Measurements from ENCODE around the gene AFDN. TPM values are rescaled to one million over a fixed set of nuclear protein-coding genes. Genes with fewer than 3 reads are reported as not detected.

AFDN gene
- total RNA-seq, 2 donors from 2014 or later = 13.5 to 15.4 TPM

DNA sequence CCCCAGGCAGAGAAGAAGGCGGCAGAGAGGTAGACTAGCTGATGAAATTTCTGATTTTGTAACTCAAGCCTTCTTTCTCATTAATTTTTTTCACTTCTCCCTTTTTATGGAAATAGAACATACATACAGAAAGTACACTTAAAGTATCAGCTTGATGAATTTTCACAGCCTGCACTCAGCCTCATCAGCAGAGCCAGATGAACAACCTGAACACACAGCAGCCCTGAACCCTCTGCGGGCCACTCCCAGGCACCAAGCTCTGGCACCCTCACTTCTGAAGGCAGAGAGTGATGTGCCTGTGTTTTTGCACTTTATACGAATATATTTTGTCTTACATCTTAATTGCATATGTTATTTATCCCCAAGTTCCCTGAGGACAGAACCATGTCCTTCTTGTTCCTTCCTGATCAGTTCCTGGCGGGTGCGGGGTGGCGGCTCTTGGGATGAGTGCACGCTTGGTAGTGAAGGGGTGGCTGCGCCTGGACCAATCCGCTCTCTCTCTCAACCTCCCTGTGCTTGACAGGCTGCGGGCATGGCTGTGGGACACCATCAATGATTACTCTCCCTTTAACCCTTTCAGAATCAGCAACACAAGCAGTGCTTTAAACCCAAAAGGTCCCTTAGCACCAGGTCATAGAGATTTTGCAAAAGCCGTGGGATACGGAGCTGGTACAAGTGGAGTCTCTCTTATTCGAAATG is 34.8 kb upstream of the AFDN start:
- Mint-ChIP-seq H3K27ac (no peak overlapping the region), H3K9me3 (no peaks in the 10 kb centered on the region), H3K36me3 (peaks cover 0 to 6% of the 10 kb centered on the region in 2 donors)
- DNase-seq (ENCODE audit: low spot score in 2 of 2) (no peak), ATAC-seq (no peak)

- ATAC-seq (no peak), DNase-seq (ENCODE audit: low spot score in 2 of 2) (no peak)
- no peak overlapping the region for H3K27ac Mint-ChIP-seq
Measured at GRCh38 chr6:167793421-167793820, 33.3 kb upstream of the AFDN start.

GRCh38 chr6:167794161-167795157 is 32.3 kb upstream of the AFDN start:
- ATAC-seq (no peak), DNase-seq (ENCODE audit: low spot score in 2 of 2) (no peak)
- Mint-ChIP-seq H3K27ac (no peak overlapping the region), H3K9me3 (no peaks in the 10 kb centered on the region), H3K36me3 (peaks cover 0 to 6% of the 10 kb centered on the region in 2 donors)

More at GRCh38 chr6:167793421-167793820, 33.3 kb upstream of the AFDN start:
- peaks cover 0 to 6% of the 10 kb centered on the region in 2 donors for H3K36me3 Mint-ChIP-seq
- H3K9me3 Mint-ChIP-seq = no peaks in the 10 kb centered on the region

DNA sequence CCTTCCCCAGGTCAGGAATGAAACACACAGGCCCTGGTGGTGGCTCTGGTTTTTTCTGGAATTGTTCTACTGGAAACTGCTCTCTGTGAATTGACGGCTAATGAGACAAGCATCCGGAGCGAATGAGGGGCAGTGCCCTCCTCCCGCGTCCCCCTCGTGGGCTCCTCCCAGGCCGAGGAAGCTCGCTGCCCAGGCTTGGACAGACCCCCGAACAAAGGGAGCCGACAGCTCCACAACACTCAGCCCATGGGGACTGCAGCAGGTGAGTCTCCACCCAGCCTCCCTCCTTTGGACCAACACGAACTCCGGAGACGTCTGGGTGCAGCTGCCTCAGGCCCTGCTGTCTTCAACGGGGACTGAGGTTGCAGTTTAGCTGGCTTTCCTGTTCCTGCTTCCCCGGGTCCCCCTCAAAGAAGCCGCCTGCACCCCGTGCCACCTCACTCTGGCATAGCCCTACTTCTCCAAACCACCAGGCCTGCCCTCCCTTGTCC is 31.3 kb upstream of the AFDN start:
- DNase-seq (ENCODE audit: low spot score in 2 of 2) (no peak), ATAC-seq (no peak)
- Mint-ChIP-seq H3K27ac (no peak overlapping the region), H3K9me3 (no peaks in the 10 kb centered on the region), H3K36me3 (peaks cover 0 to 6% of the 10 kb centered on the region in 2 donors)

DNA sequence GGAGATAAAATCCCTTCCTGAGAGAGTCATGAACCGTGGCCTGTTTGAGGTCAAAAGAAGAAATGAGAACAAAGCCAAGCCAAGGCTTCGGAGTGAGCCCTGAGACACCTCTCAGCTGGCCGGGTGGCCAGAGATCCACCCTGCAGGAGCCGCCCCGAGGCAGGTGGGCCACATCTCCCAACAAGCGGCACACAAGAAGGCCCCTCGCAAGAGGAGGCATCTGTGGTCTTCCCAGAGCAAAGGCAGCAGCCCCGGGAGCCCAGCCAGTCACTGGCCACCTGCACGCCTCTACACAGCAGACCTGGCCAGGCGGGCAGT is 30.9 kb upstream of the AFDN start:
- ATAC-seq = no peak
- H3K27ac Mint-ChIP-seq = no peak overlapping the region

DNA sequence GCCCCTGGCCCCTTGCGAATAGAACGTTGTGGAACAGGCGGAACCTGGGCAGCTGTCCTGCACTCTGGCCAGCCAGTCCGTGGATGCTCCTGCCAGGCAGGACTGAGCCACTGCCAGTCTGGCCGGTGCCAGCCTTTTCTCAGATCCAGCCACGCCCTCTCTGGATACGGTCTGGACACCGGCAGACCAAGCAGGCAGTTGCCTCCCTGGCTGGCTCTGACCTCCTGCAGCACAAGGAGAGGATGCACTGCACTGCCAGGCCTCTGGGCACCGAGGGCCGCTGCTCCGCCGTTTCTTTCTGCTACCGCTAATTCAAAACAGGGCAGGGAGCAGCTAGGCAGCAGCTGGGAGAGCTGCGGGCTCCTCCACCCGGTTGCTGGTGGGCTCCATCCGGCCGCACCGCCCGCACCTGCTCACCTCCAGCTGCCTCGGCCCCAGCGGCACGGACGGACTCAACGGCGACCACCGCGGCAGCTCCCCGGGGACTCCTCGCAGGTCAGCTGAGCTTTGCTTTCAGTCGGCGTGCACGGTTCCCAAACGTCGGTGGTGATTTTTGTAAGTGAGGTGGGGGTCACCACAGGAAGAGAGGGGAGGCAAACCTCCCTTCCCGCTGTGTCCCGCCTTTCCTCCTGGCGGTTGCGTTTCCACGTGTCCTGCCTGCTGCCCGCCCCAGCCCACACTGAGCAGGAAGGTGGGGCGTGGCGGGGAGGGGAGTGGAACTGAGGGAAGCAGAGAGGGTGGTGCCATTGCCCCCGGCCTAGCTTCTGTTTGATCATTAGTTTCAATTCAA is 30.3 kb upstream of the AFDN start:
- no peak overlapping the region for H3K27ac Mint-ChIP-seq
- no peaks in the 10 kb centered on the region for H3K9me3 Mint-ChIP-seq
- ATAC-seq = peak in 1 of 2 donors; percentile 16
- DNase-seq (ENCODE audit: low spot score in 2 of 2) = no peak
- peaks cover 0 to 6% of the 10 kb centered on the region in 2 donors for H3K36me3 Mint-ChIP-seq

More for the DNA sequence above, 30.9 kb upstream of the AFDN start:
- DNase-seq (ENCODE audit: low spot score in 2 of 2) = no peak
- Mint-ChIP-seq H3K36me3 (peaks cover 0 to 6% of the 10 kb centered on the region in 2 donors), H3K9me3 (no peaks in the 10 kb centered on the region)

- H3K36me3 Mint-ChIP-seq = peaks cover 0 to 6% of the 10 kb centered on the region in 2 donors
- ATAC-seq (no peak), DNase-seq (ENCODE audit: low spot score in 2 of 2) (no peak)
- no peak overlapping the region for H3K27ac Mint-ChIP-seq
- no peaks in the 10 kb centered on the region for H3K9me3 Mint-ChIP-seq
Measured at GRCh38 chr6:167797011-167797471, 29.7 kb upstream of the AFDN start.

DNA sequence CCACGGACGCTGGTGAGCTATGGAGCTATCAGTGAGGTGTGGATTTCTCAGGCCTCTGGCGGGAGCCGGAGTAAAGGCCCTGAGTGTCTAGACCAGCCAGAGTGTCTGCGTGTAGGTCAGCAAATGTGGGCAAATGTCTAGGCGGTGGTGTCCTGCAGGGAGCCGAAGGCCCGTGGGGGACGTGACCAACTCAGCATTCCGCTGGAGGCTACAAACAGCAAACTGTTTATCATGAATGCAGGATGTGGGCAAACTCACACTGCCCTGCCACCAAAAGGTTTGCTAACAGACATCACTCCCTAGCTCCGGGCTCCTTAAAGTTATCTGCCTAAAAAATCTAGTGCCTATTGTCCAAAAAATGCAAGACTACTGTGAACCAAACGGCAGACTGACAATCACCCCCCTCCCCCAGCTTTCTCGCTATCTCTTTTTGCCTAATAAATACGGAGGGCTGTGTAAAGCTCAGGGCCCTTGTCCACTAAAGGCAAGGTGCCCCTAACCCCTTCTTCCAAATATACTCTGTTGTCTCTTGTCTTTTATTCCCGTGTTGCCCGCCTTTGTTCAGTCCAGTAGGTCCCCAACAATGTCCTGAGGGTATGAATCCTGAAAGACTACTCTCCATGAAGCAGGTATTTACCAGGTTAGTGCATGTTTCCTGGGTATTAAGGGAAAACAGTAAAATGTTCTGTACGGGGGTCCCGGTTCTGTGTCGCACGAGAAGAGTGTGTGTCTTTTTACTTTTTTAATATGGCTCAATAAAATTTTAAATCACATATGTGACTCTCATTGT is 29.0 kb upstream of the AFDN start:
- ATAC-seq (no peak), DNase-seq (ENCODE audit: low spot score in 2 of 2) (no peak)
- H3K9me3 Mint-ChIP-seq = no peaks in the 10 kb centered on the region
- H3K27ac Mint-ChIP-seq = no peak overlapping the region
- peaks cover 0 to 6% of the 10 kb centered on the region in 2 donors for H3K36me3 Mint-ChIP-seq

DNA sequence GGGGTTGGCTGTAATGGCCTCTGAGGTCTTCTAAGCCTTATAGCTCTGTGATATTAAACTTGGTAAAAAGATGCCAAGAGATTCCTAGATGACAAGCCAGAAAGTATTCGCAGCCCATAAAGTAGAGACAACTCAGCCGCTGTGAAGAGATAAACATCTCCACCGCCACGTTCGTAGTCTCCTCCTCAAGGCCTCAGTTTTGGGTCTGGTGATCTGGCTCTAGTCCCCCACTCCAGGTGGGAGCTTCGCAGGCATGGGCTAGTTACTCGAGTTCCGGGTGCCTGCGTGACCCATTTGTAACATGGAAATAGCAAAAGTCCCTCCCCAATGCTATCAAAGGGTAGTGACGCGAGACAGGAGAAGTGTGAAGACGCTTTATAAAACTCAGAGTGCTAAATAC is 28.3 kb upstream of the AFDN start:
- H3K9me3 Mint-ChIP-seq = no peaks in the 10 kb centered on the region
- H3K27ac Mint-ChIP-seq = no peak overlapping the region
- no peak for DNase-seq (ENCODE audit: low spot score in 2 of 2)
- peaks cover 0 to 6% of the 10 kb centered on the region in 2 donors for H3K36me3 Mint-ChIP-seq
- ATAC-seq = no peak

DNA sequence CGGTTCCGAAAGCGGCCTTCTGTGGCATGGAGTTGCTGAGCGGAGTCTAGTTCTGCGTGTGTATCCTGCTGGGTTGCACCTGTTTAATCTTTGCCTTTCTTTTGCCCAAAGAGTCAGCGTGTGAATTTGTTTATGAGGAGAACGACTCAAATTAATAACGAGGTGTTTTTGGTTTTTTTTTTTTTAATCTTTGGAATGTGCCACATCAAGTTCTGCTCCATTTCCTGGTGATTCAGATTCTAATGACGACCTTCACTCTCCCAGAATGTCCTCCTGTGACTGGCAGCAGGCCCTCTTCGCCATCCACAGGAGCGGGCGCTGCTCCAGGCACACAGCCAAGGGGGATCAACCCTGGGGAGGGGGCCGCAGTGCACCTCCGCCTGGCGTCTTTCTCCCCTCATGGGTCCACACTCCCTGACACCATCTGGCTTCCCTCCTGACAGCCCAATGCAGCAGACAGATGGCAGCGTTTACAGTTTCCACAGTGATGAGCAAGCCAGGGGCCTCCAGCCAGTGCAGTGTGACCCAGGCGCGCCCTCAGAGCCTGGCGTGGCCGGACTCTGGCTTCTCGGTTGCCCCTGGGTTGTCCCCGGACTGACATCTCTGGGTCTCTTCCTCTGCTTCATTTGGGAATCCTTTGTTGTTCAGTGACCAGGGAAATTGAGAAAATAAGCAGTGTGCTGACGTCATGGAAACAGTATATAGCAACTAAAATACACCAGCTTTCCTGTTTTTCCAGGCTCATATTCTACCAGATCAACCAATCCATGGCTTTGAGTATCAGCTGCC is 27.5 kb upstream of the AFDN start:
- ATAC-seq (no peak), DNase-seq (ENCODE audit: low spot score in 2 of 2) (no peak)
- H3K9me3 Mint-ChIP-seq = no peaks in the 10 kb centered on the region
- no peak overlapping the region for H3K27ac Mint-ChIP-seq
- H3K36me3 Mint-ChIP-seq = peaks cover 0 to 6% of the 10 kb centered on the region in 2 donors

DNA sequence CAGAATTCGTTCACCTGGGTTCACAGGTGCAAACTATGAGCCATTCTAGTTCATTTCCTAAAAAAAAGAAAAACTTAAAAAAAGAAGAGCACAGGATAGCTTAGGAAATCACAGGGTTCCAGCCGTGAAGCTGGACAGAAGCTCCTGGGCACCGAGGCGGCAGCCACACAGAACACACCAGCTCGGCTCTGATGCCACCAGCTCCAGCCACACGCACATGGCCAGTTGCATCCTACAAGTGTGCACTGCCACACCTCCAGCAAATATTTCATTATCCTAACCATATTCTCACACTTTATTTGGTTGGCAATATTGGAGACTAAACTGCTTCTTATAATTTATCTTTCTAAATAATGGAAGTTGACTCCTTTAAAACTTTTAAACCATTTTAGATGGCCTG is 26.2 kb upstream of the AFDN start:
- DNase-seq (ENCODE audit: low spot score in 2 of 2) = no peak
- Mint-ChIP-seq H3K9me3 (no peaks in the 10 kb centered on the region), H3K27ac (no peak overlapping the region), H3K36me3 (no peaks in the 10 kb centered on the region)
- ATAC-seq = no peak

DNA sequence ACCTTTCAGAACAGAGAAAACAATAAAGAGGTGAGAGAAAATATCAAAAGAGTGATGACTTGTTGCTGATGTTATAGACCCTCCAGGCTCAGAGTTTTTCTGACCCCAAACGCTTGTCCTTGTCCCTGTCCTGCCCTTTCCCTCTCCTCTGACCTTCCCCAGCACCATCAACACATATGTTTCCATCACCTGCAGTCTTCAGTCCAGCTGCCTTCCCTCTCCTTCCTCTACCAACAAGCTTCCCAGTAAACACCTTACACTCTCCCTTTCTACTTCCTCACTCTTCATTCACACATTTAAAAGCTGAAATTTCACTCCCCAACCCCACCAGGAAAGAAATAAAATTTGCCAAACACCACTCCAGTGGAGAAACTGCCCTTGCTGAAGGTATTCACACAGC is 25.4 kb upstream of the AFDN start:
- ATAC-seq (no peak), DNase-seq (ENCODE audit: low spot score in 2 of 2) (no peak)
- Mint-ChIP-seq H3K36me3 (no peaks in the 10 kb centered on the region), H3K27ac (no peak overlapping the region), H3K9me3 (no peaks in the 10 kb centered on the region)

DNA sequence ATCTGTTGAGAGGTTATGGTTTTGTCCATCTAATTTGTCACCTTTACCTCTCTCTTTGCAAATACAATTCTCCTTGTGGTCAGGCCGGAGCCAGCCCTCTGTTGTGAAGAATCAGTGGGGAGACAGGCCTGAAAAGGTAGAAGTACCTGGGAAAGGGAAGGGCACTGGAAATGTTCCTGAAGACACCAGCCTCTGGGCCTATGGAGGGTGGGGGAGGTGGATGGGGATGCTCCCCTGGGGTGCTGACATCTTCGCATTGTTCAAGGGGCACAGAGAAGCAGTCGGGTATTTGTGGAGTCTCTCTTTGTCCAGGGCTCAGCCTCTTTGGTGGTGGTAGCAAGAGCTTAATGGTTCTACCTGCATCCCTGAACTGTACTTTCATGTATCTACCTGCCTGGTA is 24.4 kb upstream of the AFDN start:
- no peak for DNase-seq (ENCODE audit: low spot score in 2 of 2)
- ATAC-seq = no peak
- H3K27ac Mint-ChIP-seq = no peak overlapping the region
- H3K36me3 Mint-ChIP-seq = no peaks in the 10 kb centered on the region
- H3K9me3 Mint-ChIP-seq = no peaks in the 10 kb centered on the region

DNA sequence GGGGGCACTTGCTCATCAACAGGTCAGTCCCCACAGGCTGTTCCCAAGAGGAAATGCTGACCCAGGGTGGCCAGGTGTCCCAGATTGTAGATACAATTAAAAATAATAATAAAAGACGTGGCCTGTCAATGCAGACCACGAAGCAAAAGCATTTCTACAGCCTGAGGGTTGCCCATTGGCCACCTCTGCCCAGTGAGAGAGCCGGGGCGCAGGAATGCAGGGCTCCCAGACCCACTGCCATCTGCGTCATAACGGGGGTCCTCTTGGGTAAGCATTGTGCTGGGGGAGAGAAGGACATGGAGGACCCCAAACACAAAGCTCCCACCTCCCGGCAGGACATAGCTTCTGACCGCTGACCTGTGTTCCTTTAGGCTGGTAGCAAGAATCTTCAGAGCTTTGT is 22.9 kb upstream of the AFDN start:
- no peaks in the 10 kb centered on the region for H3K36me3 Mint-ChIP-seq
- no peak for DNase-seq (ENCODE audit: low spot score in 2 of 2)
- no peaks in the 10 kb centered on the region for H3K9me3 Mint-ChIP-seq
- ATAC-seq = no peak
- no peak overlapping the region for H3K27ac Mint-ChIP-seq

- DNase-seq (ENCODE audit: low spot score in 2 of 2) (no peak), ATAC-seq (no peak)
- no peaks in the 10 kb centered on the region for H3K36me3 Mint-ChIP-seq
Measured at GRCh38 chr6:167804281-167805013, 22.3 kb upstream of the AFDN start.

More at GRCh38 chr6:167804281-167805013, 22.3 kb upstream of the AFDN start:
- Mint-ChIP-seq H3K27ac (no peak overlapping the region), H3K9me3 (no peaks in the 10 kb centered on the region)

Measured in activated naive CD4-positive, alpha-beta T cell treated with anti-CD3 and anti-CD28 coated beads, Interleukin-2, amount 50 U/mL, for 72 hours (primary cell).